Loucy (cell line): Measurements from ENCODE around the gene S1PR5.
A peak's percentile ranks its signal among the peaks of the same experiment; 100 is the strongest.

Experiments
- H2AFZ ChIP-seq: fragments of 200-600 bp; sonication (generic); 2 replicates; pipeline ENCODE4 v1.6.0; 2016; ENCODE audit warnings: antibody characterized with exemption, mild to moderate bottlenecking, low read length, moderate library complexity
- H3F3A ChIP-seq: fragments of 200-600 bp; 2 replicates; pipeline ENCODE4 v1.6.0; 2016; ENCODE audit warnings: antibody characterized with exemption, low read depth, mild to moderate bottlenecking
- H3K27me3 ChIP-seq: fragments of 200-600 bp; sonication (generic); 2 replicates; pipeline ENCODE4 v1.6.1; 2014; ENCODE audit warnings: low read length, mild to moderate bottlenecking; ENCODE audit not compliant: insufficient read depth, poor library complexity, severe bottlenecking
- H3K36me3 ChIP-seq: fragments of 200-600 bp; sonication (generic); 2 replicates; pipeline ENCODE4 v1.6.1; 2016; ENCODE audit warnings: low read length; ENCODE audit not compliant: insufficient read depth
- H3K4me1 ChIP-seq: fragments of 200-600 bp; sonication (generic); 2 replicates; pipeline ENCODE4 v1.5.1; 2014; ENCODE audit warnings: low read length, mild to moderate bottlenecking; ENCODE audit not compliant: insufficient read depth, poor library complexity, severe bottlenecking
- H3K4me2 ChIP-seq: fragments of 200-600 bp; sonication (generic); 2 replicates; pipeline ENCODE4 v1.6.0; 2014; ENCODE audit warnings: antibody characterized with exemption, low read length, low read depth, mild to moderate bottlenecking; ENCODE audit not compliant: poor library complexity, severe bottlenecking
- H3K4me3 ChIP-seq: fragments of 200-600 bp; sonication (generic); 2 replicates; pipeline ENCODE4 v1.5.1; 2014; ENCODE audit warnings: low read length, mild to moderate bottlenecking, mixed read lengths; ENCODE audit not compliant: poor library complexity, severe bottlenecking
- H3K79me2 ChIP-seq: fragments of 200-600 bp; sonication (generic); 2 replicates; pipeline ENCODE4 v1.6.1; 2014; ENCODE audit warnings: low read length; ENCODE audit not compliant: insufficient read depth
- H3K9ac ChIP-seq: fragments of 200-600 bp; sonication (generic); 2 replicates; pipeline ENCODE4 v1.6.0; 2014; ENCODE audit warnings: mild to moderate bottlenecking, low read depth, low read length, moderate library complexity; ENCODE audit not compliant: poor library complexity, severe bottlenecking
- H3K9me2 ChIP-seq: fragments of 200-600 bp; sonication (generic); replicated peaks from 2 replicates; pipeline ENCODE4 v1.6.1; 2016; ENCODE audit warnings: low read depth, low read length, mixed read lengths
- H3K9me3 ChIP-seq: fragments of 200-600 bp; sonication (generic); 2 replicates; pipeline ENCODE4 v1.6.1; 2014; ENCODE audit warnings: mild to moderate bottlenecking, antibody characterized with exemption, low read length, low read depth; ENCODE audit not compliant: insufficient read depth
- H4K20me1 ChIP-seq: fragments of 200-600 bp; sonication (generic); 2 replicates; pipeline ENCODE4 v1.6.0; 2014; ENCODE audit warnings: antibody characterized with exemption, low read length, mild to moderate bottlenecking; ENCODE audit not compliant: insufficient read depth, poor library complexity, severe bottlenecking
- CTCF ChIP-seq: fragments of 200-600 bp; sonication (generic); conservative IDR thresholded peaks from 2 replicates; pipeline ENCODE4 v1.5.1; 2014; ENCODE audit warnings: mild to moderate bottlenecking, antibody characterized with exemption, low read length
- EZH2phosphoT487 ChIP-seq: fragments of 200-600 bp; IDR thresholded peaks from 2 replicates; pipeline ENCODE4 v1.6.1; 2018; ENCODE audit warnings: antibody characterized with exemption, mild to moderate bottlenecking, moderate library complexity, borderline replicate concordance

The S1PR5 gene

GRCh38 chr19:10549733-10550132 lies 32.5 kb upstream of the S1PR5 start:
- H3K79me2 ChIP-seq = peaks cover 68% of the 10 kb centered on the region
- H3K4me2 ChIP-seq = no peak overlapping the region
- no peak overlapping the region for H2AFZ ChIP-seq
- H3K36me3 ChIP-seq = peaks cover 54% of the 10 kb centered on the region; the same call in 1 of the 2 replicates
- H3K9me3 ChIP-seq = no peaks in the 10 kb centered on the region
- no peak for TF ChIP-seq CTCF
- no peak for TF ChIP-seq EZH2phosphoT487
- H3K4me1 ChIP-seq = peaks cover 49% of the 10 kb centered on the region
- H3K4me3 ChIP-seq = no peak overlapping the region
- no peaks in the 10 kb centered on the region for H3K9me2 ChIP-seq
- H4K20me1 ChIP-seq = peaks cover 12% of the 10 kb centered on the region
- peaks cover 24% of the 10 kb centered on the region for H3F3A ChIP-seq
- H3K27me3 ChIP-seq = no peaks in the 10 kb centered on the region
- H3K9ac ChIP-seq = no peak overlapping the region

GRCh38 chr19:10548746-10549276 lies 31.6 kb upstream of the S1PR5 start:
- H3K4me3 ChIP-seq = no peak overlapping the region
- no peaks in the 10 kb centered on the region for H3K9me2 ChIP-seq
- no peak for TF ChIP-seq EZH2phosphoT487
- no peak for TF ChIP-seq CTCF
- no peak overlapping the region for H2AFZ ChIP-seq
- no peaks in the 10 kb centered on the region for H3K9me3 ChIP-seq
- peaks cover 44% of the 10 kb centered on the region for H3K4me1 ChIP-seq
- H3K9ac ChIP-seq = no peak overlapping the region
- H3K27me3 ChIP-seq = peaks cover 6% of the 10 kb centered on the region
- no peak overlapping the region for H3K4me2 ChIP-seq
- H3F3A ChIP-seq = peaks cover 19% of the 10 kb centered on the region
- H4K20me1 ChIP-seq = peaks cover 20% of the 10 kb centered on the region
- H3K36me3 ChIP-seq = peaks cover 53% of the 10 kb centered on the region; the same call in 1 of the 2 replicates
- peaks cover 77% of the 10 kb centered on the region for H3K79me2 ChIP-seq

- H4K20me1 ChIP-seq = peaks cover 20% of the 10 kb centered on the region
- H2AFZ ChIP-seq = no peak overlapping the region
- peaks cover 73% of the 10 kb centered on the region for H3K79me2 ChIP-seq
- no peak for TF ChIP-seq EZH2phosphoT487
- TF ChIP-seq CTCF = no peak
- peak overlapping the region; percentile 39 for H3K9ac ChIP-seq
- H3K4me1 ChIP-seq = peaks cover 29% of the 10 kb centered on the region
- H3K9me2 ChIP-seq = no peaks in the 10 kb centered on the region
- peak overlapping the region; percentile 32 for H3K4me3 ChIP-seq
- H3F3A ChIP-seq = peaks cover 5% of the 10 kb centered on the region
- peak overlapping the region; percentile 57 for H3K4me2 ChIP-seq
- H3K36me3 ChIP-seq = peaks cover 38% of the 10 kb centered on the region; the same call in 1 of the 2 replicates
- no peaks in the 10 kb centered on the region for H3K9me3 ChIP-seq
- H3K27me3 ChIP-seq = peaks cover 6% of the 10 kb centered on the region
These were observed 29.6 kb upstream of the S1PR5 start for GRCh38 chr19:10546817-10547216.
